CD4-positive, alpha-beta T cell treated with Interferon alpha-2 for 1 hour (primary cell): ENCODE data around the gene NNMT.

ENCODE experiments used
- DNase-seq, 2 donors: peaks; one replicate each; pipeline ENCODE4 v3.0.0-alpha.2; 2020 to 2022

Gene NNMT

DNA sequence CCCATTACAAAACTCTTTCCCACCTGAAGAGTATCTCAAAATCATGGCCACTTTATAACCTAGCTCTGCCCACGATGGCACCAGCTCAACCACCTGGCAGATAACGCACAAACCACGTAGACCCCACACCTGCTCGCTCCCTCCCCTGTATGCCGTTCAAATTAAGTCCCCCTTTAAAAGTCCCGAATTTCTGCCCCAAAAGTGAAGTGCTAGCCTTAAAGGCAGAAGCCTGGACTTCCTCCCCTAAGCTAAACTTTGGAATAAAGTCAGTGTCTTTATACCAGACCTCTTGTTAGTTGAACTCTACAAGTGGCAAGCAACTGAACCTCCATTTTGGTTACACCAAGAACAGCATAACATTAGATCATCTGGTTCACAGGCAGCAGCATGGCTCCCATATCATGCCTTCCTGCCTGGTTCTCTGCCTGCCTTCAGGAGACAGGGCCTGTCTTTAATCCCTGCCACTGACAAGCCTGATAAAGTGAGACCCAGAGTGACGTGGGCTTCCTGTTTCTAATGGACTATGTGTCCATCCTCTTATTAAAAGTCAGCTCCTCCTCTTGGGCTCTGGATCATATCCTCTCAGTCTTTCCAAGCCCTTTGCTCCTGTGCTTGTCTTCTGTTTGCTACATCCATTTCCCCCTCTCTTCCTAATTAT lies 32.6 kb upstream of the NNMT start:
- DNase-seq, result no peak

DNA sequence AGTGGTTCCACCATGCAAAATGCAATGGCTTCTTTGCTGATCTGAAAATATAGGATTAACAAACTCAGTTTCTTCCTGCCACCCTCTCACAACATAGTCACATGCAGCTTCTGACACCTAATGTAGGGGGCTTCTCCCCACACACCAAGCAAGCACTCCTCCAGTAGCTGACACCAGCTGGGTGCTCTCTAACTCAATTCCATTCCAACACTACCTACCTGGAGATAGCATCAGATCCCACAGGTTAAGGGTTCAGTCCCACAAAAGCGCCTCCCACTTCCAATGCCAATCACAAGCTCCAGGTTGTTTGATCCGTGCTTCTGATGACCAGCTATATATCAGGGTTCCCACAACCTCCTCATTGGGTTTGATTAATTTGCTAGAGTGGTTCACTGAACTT lies 31.8 kb upstream of the NNMT start:
- no peak for DNase-seq

DNA sequence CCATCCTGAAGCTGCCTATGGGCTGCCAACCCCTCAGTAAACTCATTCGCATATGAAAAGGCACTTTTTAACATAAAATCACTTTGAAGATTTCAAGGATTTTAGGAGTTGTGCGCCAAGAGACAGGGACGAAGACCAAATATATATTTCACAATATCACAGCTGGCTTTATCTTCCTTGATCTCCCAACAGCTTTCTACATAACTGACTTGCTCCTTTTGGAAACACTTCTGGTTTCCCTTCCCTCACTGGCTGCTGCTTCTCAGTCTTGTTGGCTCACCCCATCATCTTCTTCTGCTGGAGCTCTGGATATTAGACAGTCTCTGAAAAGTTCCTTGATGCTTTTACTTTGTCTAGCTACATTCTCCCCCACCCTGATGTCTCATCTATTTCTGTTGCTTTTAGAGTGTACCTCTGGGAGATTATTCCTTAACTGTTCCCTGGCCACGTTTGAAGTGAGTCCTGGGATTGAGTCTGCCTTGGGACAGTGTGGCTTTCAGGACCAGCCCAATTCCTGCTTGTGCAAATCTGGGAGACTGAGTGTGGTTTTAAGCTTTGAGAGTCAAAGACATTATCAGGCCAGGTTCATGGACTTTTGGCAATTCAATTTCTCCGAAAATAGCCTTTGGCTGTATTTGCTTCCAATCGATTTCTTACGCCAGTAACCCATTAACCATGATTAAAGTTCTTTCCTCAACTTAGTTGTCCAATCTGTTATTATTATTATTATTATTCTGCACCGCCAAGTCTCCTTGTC lies 30.9 kb upstream of the NNMT start:
- no peak for DNase-seq

DNA sequence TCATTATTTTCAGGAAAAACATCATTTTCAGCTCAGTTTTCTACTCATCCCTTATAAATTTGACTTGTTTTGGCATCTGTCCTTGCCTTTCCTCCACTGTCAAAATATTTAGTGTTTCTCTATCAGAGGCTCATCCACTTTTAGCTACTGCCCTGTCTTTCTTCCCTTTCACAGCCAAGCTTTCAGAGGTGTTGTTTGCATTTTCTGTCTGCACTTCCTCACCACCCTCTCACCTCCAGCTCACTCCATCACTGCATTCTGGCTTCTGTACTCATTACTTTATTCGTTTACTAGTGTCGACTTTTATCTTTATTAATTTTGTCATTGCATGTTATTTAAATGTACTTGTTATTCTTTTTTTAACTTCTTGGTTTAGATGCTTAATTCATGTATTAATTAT lies 26.7 kb upstream of the NNMT start:
- no peak for DNase-seq

DNA sequence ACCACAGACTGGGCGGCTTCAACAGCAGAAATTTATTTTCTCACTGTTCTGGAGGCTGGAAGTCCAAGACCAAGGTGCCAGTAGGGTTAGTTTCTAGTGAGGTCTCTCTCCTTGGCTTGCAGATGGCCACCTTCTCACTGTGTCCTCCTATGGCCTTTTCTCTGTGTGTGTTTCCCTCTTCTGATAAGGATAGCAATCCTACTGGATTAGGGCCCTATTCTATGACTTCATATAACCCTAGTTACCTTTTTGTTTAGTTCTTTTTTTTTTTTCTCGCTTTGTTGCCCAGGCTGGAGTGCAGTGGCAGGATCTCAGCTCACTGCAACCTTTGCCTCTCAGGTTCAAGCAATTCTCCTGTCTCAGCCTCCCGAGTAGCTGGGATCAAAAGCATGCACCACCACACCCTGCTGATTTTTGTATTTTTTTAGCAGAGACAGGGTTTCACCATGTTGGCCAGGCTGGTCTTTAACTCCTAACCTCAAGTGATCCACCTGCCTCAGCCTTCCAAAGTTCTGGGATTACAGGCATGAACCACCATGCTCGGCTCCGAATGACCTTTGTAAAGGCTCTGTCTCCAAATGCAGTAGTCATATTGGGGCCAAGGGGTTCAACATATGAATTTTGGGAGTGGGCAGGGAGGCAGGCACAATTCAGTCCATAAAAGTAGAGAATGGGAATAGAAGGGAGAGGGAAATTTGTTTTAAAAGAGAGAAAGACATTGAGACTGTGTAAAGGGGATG lies 25.5 kb upstream of the NNMT start:
- no peak for DNase-seq

DNA sequence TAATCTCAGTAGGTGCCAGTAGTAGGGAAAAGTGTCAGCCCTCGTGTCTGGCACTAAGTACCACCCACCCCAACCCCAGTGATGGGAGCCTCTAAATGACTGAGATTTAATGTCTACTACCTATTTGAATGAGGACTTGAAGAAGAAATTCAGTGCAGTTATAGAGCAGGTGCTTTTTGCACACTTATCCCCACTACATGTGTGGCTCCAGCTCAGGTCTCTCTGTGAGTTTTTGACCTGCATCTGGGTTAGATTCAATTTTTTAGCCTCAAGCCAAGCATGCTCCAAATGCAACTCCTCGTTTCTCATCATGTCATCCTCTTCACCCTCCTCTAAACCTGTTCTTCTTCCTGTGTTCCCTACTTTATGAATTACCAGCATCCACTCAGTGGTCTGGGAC lies 24.9 kb upstream of the NNMT start:
- no peak for DNase-seq

DNA sequence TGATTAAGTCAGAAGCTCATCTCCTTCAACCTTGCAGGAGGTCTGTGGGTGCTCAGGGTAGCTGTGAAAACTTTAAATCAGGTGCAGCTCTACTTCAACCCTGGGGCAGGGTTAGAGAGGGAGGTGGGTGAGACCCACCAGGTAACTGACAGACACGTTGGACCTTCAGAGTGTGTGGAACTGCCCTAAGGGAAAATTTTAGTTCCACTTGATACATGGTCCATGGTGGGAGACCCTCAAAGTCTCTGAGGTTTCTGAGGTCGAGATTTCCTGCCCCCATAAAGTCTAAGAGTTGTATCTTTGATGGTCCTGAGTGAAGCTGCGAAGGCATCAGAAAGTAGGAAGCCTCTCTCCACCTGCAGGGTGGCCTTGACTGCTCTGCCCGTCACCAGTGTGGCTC lies 23.9 kb upstream of the NNMT start:
- DNase-seq, result no peak

DNA sequence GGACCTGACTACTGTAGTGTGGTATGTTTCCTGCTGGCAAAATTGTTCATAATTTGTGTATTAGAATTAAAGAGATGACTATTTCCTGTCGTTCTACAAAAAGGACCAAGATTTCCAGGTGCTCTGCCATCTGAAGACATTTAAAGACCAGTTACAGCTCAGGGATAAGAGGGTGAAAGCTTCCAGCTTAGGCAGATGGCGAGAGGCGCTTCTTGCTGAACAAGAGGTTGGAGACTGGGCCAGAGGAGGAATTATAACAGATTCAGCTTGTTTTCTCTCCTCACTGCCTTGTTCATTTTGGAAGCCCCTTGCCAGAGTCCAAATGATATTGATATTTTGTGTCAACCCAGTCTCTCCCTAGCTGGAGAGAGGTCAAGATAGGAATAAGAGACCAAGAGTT lies 23.1 kb upstream of the NNMT start:
- DNase-seq, result no peak

DNA sequence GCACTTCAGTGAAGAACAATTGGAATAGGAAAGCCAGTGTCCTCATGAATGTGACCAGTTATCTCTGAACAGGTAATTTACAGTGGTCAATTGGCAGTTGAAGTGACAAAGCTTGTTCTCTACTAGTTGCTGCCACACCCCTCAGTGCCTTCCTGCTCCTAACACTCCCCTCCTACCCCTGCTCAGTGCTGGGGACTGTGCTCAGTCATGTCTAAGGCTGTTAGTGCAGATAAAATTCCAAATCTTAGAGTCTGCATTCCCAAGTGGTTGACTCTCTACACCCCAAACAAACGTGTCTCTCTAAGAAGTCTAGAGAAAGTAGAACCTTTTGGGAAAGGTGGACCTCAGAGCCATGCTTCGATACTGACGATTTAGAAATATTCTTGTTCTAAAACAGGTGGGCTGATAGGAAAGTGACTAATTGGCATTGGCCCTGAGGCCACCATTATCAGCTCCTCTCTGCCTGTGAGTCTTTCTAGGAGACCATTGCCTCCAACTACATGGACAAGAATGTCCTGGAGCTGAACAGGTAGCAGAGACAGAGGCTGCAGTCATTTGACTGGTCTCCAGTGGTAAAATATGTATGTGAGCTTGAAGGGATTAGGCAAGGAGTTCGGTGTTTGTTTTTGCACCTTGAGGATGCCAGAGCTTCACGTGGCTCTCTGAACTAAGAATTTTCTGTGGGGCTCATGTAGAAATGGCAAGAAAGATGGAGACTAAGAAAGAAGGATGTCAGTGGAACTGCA lies 22.1 kb upstream of the NNMT start:
- DNase-seq, result no peak

DNA sequence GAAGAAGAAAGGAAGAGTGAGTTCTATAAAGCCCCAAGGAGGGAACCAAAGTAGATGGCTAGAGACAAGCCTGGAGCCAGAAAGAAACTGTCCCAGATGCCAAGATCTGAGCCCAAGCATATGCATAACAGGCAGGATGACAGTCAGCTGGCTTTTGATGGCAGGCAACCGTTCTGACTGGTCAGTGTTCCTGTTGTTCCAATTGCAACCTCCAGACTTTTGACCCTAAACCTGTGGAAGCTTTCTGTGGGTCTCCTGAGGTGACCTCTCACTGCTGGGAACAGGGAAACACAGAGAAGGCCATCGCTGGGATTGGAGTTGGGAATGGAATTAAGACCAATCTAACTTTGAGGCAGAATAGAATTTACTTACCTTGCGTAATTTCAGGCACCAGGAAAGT lies 21.6 kb upstream of the NNMT start:
- DNase-seq, result no peak

DNA sequence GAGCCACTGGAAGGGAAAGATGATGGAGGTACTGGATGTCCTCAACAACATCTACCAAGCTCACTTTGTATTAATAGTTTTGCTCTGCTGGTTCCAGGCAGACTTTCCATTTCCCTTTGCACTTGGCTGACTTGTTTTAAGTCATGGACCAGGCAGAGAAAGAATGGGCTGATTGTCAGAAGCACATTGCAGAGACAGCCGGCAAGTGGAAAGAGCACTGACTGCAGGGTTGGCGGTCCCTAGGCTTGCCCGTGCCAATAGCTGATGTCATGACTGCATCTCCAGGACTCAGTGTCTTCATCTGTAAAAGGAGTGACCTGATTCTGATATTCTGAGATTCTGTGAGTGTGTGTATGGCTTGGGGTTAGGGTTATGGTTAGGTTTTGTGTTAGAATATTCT lies 20.9 kb upstream of the NNMT start:
- no peak for DNase-seq

DNA sequence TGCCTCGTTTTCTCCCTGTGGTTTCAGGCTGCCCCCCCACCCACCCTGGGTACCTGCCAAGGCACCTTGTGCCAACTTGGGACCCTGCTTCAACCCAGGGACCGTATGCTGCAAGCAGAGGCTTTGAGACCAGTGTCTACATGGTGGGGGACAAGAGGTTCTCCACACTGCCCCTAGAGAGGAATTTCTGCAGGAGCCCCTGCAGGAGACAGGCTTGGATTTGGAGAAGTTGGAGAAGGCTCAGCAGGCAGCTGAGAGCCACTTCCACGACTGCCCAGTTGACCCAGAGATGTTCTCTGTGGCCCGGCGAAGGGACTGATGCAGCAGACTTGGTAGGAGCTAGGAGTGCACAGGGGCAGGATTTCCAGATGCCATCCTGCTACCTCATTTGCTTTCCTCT lies 20.1 kb upstream of the NNMT start:
- no peak for DNase-seq

DNA sequence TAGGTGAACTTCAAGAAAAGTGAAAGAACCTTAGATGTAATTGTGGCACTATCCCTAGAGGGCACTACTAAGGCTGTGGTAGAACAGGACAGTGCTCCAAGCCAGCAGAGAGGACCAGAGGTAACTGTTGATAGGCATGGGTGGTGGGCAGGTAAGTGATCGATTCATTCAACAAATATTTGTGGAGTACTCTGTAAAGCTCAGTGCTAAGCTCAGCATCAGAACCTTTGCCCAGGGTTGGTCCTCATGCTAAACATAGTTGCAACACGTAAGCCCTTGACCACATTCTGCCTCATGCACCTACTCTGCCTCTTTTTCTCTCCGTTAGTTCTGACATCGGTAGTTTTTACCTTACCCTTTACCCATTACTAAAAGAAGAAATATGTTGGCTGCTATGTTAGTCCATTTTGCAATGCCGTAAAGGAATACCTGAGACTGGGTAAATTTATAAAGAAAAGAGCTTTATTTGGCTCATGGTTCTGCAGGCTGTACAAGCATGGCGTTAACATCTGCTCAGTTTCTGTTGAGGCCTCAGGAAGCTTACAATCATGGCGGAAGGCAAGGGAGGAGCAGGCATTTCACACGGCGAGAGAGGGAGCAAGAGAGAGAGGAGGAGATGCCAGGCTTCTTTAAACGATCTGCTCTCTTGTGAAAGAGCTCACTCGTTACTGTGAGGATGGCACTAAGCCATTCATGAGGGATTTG lies 18.4 kb upstream of the NNMT start:
- no peak for DNase-seq

DNA sequence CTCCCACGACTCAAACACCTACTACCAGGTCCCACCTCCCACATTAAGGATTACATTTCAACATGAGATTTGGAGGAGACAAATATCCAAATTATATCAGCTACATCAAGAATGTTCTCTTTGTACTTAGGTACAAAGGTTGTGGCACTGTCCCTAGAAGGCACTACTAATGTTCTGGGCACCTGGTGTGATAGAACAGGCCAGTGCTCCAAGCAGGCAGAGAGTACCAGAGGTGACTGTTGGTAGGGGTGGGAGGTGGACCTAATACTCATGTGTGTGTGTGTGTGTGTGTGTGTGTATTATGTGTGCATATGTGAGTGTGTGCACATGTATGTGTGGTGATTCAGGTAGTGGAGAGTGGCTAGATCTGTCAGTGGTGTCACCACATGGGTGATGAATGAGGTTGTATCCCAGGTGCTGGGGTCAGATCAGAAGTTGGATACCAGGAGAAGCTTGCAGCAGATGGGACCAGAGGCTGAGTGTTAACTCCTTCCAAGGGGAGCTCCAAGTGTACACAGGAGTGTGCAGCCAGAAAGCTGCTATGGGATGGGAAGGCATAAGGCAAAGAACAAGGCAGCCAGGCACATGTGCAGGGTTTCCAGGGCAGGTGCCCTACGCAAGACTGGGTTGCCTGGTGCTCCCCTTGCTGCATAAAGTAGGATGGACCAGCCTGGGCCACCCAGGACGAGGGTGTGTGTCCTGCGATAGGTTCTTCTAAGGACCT lies 17.7 kb upstream of the NNMT start:
- DNase-seq, result no peak

DNA sequence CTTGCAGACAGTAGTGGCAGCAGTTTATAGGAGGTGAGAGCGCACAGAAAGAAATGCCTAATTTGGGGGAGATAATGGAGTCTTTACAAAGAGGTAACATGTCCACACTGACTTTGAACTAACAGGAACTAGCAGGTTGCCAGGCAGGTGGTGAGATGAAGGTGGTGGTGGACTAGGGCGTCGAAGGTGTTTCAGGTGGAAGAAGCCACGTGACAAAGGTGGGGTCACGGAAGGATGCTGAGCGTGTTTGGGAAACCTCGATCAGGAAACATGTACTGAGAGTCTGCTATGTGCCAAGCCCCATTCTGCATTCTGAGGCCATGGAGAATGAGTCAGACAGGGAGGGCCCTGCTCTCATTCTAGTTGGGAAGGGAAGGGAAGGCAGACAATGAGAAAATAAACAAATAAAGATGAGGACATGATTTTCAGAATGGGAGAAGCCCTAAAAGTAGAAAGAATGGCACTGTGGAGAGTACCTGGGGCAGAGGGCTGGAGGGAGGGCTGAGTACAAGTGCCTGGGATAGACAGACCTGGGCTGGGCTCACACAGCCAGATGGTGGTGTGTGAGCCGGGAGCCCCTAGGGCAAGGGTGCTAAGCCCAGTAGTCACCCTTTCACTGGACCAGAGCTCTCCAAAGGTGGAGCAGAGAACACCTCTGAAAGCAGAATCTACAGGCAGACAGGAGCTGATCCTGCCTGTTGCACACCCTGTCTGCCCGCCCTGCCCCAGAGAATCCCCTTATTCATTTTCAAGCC lies 16.2 kb upstream of the NNMT start:
- no peak for DNase-seq

DNA sequence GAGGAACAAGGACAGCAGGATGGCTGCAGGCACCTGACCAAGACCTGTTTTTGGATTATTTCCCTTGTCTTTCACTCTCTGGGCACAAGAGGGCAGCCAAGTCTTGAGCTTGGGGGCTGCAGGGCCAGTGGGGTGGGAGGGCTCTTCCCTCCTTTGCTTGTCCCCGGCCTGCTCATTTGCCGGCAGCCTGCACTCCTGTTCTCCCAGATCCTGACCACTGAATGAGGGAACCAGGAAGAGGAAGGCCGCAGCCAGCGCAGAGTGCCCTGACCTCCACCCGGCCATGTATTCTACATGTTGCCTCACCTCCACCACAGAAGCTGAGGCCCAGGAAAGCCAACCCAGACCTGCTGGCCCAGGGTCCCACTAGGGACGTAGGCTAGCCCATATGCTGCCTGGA lies 15.5 kb upstream of the NNMT start:
- DNase-seq, result peak in 1 of 2 donors; percentile 5

DNA sequence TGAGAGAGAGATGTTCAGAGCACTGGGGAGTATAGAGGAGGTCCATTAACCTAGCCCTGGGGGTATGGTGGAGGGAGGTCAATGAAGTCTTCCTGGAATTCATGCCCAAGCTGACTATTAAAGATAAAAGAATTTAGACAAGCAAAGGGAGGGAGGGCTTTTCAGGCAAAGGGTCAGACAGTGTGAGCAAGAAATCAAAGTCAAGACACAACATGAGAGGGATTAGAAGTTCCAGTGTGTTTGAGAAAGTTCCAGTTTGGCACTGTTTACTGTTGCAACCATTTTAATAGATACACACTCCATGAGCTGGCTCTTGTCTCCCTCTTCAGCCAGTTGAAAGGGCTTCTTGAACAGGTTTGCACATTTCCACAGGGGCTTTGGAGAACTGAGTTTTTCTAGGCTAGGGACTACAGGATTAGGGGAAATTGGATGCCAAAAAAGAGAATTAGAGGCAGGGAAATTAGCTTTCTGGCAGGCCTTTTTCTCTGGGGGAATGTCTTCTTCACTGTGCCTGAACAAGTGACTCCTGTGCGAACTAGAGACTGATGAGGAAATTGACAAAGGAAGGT lies 14.7 kb upstream of the NNMT start:
- no peak for DNase-seq

DNA sequence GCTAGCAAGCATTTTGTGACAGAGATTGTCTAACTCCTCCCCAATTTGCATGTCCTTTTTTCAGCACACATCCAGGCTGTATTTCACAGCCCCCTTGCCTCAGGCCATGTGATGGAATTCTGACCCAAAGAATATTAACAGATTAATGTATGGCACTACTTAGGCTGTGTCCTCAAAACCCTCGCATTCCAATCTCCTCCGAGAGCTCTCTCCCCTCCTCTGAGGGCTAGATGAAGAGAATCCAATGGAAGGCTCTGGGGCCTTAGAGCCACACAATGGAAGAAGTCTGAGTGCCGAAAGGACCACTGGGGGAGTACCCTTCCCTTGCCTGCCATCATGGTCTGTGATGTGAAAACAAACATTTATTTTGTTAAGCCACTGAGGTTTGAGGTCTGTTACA lies 13.7 kb upstream of the NNMT start:
- DNase-seq, result no peak

DNA sequence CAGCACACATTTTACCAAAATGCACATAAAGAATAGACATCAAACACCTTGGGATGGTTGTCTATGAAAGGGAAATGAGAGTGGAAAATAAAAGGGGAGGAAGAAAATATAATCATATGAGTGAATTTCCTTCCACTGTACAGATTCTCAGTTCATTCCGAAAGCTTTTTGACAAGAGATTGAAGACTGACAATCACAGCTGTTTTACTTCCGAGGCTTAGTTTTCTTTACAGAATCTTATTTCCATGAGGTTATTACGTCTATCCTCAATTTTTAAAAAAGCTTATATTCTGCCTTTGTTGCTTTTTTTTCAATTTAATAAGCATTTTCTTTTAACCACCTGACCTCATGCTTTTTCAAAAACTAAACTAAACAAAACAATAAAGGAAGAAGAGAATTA lies 12.8 kb upstream of the NNMT start:
- DNase-seq, result no peak

DNA sequence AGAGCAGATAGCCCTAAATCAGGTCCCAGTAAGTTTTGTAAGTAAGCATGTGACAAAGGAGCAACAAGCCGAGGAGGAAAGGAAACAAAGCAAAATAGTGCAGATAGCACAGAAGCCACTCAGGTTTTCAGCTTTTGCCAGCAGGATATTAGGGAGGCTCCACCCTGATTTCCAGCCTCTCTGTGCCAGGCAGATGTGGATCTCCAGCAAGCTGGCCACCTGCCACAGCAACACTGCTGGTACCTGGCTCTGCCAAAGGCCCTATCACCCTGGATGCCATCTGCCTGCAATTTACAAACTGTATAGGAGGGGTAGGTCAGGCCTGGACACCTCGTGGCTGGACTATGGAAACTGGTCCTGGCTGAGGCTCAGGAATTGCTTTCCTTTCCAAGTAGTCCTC lies 12.2 kb upstream of the NNMT start:
- no peak for DNase-seq

DNA sequence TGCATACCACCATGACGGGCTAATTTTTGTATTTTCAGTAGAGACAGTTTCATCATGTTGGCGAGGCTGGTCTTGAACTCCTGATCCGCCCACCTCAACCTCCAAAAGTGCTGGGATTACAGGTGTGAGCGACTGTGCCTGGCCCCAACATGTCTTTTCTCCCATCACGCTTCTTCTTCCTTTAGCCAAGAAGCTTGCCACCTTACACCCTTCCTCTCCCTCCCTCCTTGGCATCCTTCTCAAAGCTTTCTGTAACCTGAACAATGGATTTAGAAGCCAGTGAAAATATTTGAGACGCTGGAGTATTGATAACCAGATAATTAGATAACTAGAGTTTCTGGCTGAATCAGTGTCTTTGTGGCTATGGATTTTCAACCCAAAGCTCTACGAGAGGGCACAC lies 11.3 kb upstream of the NNMT start:
- no peak for DNase-seq
